SIG-M5 treated with dmso at 0.1 percent for 504 hours (cell line): Measurements from ENCODE around the gene GNGT1.

Experiments
- DNase-seq: peaks from one replicate; lab custom pipeline; 2025; ENCODE audit not compliant: unreplicated experiment; lab: John Stamatoyannopoulos, UW

Gene GNGT1

DNA sequence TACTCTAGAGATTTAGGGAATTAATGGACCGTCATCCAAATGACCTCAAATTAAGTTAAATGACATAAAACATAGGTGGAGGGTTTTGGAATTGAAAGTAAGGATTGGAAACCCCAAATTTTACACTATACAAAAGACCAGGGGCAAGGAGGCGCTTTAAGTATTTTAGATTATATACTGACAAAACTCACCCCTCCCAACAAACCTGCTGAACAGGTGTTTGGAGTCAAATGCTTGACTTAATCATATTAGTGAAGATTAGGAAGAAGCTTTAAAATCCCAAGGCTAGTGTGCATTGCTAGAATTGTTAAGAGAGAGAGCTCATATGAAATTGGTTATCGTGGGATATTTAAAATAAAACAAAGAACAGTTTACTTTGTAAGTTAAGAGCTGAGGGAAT, at the start of gene GNGT1:
Gene GNGT1 (plus strand): TSS at position 301 of the 400 bp plus-strand sequence. CDS start 180 bp downstream, outside the sequence.
- no peak for DNase-seq

DNA sequence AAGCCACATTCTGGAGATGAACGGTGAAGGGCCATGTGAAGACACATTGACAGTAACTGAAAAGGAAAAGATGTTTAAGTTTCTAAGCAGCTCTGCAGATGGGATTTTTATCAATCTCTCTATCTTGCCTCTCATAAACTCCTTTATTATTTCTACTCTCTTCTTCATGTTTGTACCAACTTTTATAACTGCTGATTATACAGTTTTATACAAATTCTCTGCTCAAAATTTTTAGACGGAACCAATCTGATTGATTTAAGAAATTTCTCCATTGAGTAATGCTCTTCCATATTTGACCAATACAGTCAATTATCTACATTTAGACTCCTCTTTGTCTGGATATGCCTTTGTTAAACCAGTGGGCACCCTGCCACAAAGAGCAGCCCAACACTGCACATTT, 47.5 kb upstream of the GNGT1 start:
- DNase-seq = no peak

DNA sequence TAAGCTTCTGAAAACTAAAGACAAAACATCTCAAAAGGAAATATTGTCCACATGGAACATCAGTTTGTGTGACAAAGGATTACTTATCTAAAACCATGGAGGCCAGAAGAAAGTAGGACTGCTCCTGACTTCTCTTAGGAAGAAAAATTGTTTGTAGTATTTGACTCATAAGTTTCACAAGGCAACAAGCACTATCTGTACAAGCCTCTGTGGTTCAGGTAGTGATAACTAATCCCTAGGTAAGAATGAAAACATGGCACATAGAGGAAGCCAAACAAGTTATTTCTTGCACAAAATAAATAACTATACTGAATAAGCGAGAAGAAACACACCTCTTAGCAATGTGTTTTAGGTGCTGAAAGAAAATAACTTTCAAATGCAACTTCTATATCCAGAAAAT, 46.1 kb upstream of the GNGT1 start:
- no peak for DNase-seq

DNA sequence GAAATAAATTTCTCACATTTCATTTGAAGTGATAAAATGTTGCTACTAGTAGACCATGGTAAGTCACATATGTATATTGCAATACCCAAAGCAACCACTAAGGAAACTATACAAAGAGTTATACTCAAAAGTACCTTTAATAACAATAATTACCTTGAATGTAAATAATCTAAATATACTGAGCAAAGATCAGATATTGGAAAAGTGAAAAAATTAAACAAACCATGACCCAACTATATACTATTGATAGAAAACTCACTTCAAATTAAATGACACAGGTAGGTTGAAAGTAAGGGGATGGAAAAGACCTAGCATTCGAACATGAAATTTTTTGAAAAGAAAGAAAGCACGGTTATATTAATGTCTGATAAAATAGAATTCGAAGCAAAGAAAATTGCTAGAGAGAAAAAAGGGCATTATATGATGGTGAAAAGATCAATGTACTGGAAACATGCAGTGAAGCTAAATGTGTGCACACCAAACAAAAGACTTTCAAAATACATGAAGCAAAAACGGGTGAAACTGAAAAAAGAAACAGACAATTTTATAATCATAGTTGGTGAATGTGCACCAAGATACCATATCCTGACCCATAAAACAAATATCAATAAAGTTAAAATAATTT, 44.9 kb upstream of the GNGT1 start:
- no peak for DNase-seq

DNA sequence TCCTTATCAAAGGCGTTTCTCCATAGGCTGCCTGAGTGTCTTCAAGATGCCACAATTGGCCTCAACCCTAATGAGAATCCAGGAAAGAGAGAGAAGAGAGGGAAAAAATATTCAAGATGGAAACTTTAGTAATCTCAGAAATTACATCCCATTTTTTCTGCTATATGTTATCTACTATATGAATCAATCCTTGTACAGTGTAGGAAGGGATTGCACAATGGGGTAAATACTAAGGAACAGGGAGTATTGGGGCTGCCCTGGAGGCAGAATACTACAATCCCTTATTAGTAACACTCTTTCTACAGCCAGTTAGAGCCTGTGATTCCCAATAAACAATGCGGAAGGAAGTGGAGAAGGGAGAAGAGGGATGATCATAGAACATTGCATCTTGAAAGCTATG, 43.7 kb upstream of the GNGT1 start:
- no peak for DNase-seq

DNA sequence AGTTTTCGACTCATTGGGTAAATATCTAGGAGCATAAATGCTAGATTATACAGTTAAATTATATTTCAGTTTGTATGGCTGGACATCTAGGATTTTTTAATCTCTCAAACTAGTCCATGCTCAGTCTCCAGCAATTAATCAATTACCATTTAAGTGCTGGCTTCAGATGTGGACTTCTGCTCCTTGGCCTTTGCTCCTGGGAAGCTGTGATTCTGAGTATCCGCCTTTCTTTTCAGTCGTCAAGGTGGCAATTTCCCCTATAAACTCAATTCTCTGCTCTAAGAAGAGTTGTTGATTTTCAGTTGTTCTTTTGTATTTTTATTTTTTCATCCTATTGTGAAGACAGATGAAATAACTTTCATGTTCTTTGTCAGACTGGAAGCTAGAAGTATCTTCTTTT, 39.5 kb upstream of the GNGT1 start:
- DNase-seq = no peak

DNA sequence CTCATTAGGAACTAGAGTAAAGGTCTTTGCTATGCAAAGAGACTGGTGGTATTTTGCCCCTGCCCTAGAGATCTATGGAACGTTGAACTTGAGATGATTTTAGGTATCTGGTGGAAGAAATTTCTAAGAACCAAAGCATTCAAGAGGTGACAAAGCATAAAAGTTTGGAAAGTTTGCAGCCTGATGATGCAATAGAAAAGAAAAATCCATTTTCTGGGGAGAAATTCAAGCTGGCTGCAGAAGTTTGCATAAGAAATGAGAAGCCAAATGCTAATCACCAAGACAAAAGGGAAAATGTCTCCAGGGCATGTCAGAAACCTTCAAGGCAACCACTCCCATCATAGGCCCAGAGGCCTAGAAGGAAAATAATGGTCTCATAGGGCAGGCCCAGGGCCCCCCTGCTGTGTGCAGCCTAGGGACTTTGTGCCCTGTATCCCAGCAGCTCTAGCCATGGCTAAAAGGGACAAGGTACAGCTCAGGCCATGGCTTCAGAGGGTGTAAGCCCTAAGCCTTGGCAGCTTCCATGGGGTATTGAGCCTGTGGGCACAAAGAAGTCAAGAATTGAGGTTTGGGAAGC, 32.3 kb upstream of the GNGT1 start:
- no peak for DNase-seq

DNA sequence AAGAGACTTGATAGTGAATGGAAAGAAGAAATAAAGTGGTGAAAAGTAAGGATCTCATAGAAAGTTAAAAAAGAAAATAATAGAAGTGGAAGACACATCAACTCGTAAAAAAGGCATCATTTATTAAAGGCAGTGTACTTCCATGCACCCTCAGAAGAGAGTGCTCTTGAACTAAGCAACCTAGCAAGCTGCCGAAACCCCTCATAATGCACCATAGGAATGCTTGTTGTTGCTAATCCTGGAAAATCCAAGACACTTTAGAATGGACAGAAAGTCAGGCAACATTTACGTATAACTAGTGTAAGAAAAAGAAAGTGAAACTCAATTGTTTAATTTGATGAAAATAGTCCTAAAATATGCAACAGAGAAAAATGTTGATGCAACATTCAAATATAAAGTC, 28.6 kb upstream of the GNGT1 start:
- no peak for DNase-seq

DNA sequence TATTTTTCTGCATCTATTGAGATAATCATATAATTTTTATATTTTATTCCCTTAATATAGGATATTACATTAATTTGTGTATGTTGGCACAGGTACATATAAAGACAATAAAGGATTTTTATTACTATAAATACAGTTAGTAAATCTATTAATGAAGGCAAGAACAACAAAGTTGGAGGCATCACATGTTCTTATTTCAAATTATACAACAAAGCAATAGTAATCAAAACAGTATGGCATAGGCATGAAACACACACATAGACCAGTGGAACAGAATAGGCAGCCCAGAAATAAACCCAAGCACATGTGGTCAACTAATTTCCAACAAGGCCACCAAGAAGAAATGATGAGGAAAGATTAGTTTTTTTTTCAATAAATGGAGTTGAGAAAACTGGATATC, 27.0 kb upstream of the GNGT1 start:
- DNase-seq = no peak

DNA sequence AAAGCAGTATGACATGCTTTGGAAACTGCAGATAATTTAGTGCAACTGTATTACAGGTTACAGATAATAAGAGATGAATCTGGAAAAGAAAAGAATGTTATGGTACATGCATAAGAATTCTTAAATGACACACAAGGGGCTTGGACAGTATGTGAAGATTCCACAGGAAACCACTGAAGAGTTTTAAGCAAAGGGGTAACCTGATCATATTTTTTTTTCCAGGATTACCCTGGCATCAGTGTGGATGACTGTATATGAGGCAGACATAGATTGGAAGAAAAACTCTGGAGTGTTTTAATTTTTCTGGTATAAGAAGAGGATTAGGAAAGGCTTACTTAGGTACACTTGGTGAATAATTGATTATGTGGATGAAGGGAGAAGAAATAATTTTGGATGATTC, 23.9 kb upstream of the GNGT1 start:
- DNase-seq = no peak

DNA sequence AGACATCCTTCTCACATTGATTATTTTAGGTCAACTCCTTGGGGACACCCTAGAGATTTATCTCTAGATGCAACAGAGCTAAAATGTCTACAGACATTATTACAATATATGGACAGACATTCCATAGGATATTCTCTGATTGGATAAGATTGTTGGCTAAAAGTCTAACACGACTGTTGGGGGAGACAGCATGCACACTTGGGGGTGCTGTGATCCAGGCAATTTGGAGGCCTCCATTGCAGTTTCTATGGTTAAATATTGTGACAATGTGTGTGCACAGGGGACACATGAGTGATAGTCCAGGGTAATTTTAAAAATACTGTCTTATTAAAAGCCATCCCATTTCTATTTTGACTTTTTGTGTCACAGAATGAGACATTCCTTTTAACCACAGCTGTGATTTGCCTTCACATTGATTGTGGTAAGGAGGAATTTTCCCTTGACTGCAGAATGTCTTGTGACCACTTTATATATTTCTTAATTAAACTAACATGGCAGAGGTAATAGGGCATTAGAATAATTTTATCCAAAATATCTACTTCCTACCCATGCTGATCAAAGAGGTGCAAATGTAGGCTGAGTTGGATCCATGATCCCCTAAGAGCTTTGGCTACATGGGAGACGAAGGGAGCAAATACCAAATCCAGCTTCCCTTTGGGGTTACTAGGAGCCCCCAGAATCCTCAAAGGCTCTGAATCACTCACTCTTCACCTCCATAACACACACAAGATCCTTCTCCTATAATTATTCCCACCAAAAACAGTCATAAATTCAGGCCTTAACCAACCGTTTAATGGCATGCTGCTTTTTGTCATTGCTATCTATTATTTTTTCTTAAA, 23.1 kb upstream of the GNGT1 start:
- DNase-seq = no peak

DNA sequence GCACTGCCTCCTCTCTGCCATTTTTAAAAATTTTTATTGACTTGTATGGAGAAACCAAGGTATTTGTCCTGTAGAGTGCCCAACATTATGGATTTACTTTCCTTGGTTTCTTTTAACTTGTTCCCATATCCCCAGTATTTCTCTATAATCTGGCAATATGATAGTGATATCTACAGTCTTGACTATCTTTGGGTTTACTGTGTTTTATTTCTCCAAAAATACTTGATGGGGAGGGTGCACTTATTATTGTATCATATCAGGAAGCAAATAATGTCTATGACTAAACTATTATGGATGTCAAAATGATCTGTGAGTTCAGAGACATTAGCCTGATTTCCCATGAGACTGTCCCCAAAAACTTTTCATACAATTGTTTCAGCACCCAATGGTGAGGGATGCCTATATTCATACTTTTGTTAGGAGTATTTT, 22.4 kb upstream of the GNGT1 start:
- DNase-seq = no peak

DNA sequence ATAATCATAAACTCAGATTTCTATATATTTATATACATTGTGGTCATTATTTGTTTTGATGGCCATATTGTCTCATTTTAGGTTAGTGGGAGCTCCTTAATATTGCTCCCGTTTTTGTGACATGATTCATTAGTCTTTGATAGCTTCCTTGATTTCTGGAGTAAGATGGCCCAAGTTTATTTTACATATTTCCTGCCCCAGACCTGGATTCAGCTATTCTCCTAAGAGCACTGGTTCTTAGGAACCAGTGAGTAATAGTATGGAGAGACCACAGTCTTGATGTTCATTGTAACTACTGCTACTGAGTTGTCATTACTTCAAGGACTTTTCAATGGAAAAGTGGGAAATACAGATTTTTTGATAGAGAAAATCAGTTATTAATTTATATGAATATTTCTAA, 21.8 kb upstream of the GNGT1 start:
- DNase-seq = no peak

DNA sequence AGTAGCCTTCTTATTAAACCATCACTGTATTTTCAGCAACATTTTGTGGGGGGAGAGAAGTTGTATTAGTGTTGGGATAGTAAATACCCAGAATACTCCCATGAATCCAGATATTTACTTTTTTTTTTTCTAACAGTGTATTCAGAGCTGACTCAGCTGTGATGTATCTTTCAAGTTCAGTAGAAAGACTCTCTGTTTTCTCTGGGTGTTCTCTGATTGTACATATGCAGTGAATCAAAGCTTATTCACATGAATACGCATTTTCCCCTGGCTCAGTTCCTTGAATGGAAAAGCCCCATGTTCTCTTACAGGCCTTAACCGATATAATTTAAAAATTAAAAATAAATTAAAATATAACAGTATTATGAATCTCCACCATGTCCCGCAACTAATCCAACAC, 17.1 kb upstream of the GNGT1 start:
- no peak for DNase-seq

DNA sequence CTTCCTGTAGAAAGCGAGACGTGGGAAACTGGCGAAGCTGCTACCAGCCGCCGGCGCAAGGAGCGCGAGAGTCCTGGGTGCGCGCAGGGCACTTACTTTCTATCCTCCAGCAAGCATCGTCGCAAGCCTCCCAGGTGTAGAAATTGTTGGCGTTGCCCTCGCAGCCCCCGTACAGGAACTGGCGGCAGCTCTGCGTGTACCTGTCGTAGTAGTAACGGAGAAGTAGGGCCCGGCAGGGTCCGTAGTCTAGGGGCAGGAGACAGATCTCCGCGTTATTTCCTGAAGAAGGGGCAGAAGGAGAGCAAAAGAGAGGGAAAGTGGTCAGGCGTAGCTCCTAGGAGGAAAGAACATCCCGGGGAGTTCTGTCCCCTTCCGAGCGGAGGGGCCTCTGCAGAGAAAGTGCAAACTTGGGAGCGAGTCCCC, 16.3 kb upstream of the GNGT1 start:
- no peak for DNase-seq

DNA sequence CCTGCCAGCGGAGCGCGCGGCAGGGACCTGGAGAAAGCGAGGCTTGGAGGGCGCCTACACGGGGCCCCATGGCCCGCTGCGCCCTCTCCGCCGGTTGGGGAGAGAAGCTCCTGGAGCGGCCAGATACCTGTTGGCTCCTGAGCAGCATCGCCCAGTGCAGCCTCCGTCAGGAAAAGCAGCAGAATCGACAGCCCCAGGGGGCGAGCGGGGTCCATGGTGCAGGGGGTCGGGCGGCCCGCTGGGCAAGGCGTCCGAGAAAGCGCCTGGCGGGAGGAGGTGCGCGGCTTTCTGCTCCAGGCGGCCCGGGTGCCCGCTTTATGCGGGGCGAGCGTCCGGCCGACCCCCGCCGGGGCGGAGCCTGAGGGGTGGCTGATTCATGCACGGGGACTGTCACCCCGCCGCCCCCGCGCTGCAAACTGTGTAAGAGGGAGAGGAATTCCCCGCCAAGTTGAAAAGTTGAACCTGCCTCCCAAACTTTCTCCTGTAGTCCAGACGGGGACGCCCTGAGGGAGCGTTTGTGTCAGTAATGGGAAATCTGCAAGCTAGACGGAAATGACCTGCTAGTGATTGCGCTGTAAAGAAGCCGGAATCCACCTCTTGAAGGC, 15.8 kb upstream of the GNGT1 start, which contains the start of gene TFPI2:
Gene TFPI2 (minus strand): TSS at position 290 of the 605 bp plus-strand sequence. CDS start 75 bp downstream, at position 215.
- no peak for DNase-seq

DNA sequence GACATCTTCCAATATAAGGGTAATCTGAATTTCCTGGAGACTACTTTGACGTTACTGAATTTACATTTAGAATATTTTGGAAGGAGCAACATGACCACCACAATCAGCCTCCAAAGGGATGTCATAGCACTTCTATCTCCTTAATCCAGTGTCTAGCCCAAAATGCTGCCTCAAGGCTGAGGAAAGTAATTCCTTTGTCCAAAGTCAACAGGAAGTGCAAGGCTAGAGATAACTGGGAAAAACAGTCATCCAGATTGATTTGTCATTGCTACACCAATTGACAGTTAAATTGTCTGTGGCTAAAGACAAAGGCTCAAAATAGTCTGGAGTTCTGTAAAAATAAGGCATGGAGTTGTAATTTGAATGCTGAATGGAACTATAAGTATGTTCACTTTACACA, 11.9 kb upstream of the GNGT1 start:
- no peak for DNase-seq

DNA sequence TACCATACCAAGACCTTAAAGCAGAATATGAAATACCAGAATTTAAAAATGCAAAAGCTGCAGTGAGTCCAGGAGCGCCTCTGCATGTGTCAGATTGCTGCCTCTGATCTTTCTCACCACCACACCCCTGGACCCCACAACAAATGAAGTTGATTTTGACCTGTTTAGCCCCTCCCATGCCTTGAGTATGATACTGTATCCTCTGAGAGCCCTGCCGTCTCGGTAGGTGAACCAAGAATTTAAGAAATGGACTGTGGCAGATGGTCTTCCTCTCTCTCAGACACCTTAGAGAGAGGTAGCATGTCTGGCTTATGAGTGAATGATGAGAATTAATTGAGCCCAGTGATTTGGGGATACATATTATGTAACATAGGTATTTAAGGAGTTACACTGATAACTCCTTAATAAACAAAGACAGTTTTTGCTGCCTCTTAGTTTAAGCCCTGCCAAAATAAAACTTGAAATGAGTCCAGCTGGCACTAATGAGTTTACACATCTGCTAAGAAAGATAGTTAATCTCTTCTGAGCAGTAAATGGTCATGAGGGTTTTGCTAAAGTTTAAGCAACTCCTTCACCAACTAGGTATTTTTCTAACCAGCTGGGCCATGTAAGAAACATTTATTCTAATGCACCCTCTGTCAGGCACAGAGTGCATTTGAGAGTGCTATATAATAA, 11.3 kb upstream of the GNGT1 start:
- DNase-seq = no peak

DNA sequence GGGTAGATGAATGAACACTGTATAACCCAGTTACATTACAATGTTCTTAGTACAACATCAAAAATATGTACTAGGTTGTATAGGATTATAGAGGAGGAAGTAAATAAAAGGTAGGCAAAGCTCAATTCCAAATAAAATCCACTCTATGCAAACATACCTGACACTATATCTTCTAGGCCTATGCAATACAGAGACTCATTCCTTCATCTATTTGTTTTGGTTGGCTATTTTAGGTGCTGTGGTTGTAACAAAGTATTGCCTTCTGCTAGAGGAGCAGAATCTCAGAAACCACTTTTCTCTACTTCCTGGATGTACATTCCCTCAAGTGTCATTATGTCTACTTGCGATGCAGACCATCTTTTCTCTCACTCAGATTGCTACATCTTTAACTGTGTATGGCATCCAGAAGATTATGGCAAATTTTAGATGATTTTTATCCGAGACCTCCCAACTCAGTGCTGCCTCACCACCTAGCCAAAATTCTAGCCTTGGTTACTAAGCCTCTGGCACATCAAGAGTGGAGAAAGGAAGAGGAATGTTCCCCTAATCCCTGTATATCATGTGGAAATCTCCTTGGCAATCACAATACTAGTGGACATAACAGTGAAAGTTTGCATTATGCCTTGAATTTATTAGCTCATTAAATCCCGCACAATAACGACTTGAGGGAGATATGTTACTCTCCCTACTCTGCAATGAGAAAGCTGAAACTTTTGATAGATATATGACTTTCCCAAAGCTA, 10.3 kb upstream of the GNGT1 start:
- DNase-seq = no peak

DNA sequence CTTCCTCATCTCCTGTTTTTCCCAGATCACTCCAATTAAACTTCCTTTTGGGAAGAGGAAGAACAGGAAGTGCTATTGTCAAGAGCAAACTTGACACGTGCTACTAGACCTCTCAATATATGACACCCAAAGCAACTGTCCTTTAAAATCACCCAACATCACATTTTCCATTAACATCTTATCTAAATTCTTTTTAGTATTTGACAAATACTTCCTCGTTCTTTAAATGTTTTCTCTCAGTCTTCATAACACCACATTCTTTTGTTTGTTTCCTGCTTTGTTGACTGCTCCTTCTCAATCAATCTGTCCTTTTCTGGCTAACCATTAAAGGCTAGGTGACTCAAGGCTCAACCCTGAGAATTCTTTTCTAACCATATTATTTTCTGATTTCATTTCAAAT, 8.7 kb upstream of the GNGT1 start:
- DNase-seq = no peak
